Endodermal cell (in vitro differentiated cells): ENCODE data around the gene FOXK2. TPM values are rescaled to one million over a fixed set of nuclear protein-coding genes. Genes with fewer than 3 reads are reported as not detected.

Experiments used
- DNase-seq: peaks from one replicate; pipeline ENCODE4 v3.0.0-alpha.2; 2017
- H3K27ac ChIP-seq: 2 replicates; pipeline ENCODE4 v1.5.1; 2013; ENCODE audit warnings: mild to moderate bottlenecking, low read depth, low read length, moderate library complexity
- H3K27me3 ChIP-seq: 2 replicates; pipeline ENCODE4 v1.6.1; 2013; ENCODE audit warnings: mild to moderate bottlenecking, low read length, moderate library complexity; ENCODE audit not compliant: insufficient read depth, control insufficient read depth, poor library complexity, severe bottlenecking
- H3K36me3 ChIP-seq: 2 replicates; pipeline ENCODE4 v1.7.0; 2013; ENCODE audit warnings: mild to moderate bottlenecking, low read length, moderate library complexity; ENCODE audit not compliant: control insufficient read depth, insufficient read depth
- H3K4me1 ChIP-seq: one replicate; pipeline ENCODE4 v1.7.0; 2013; ENCODE audit warnings: low read length; ENCODE audit not compliant: control insufficient read depth, insufficient read depth
- H3K4me3 ChIP-seq: 2 replicates; pipeline ENCODE4 v1.5.1; 2013; ENCODE audit warnings: mild to moderate bottlenecking, low read length, moderate library complexity
- H3K9ac ChIP-seq: 2 replicates; pipeline ENCODE4 v1.6.1; 2013; ENCODE audit warnings: mild to moderate bottlenecking, low read length, moderate library complexity; ENCODE audit not compliant: poor library complexity, severe bottlenecking; ENCODE audit errors: extremely low read depth
- H3K9me3 ChIP-seq: 2 replicates; pipeline ENCODE4 v1.6.1; 2013; ENCODE audit warnings: mild to moderate bottlenecking, low read length, moderate library complexity; ENCODE audit not compliant: control insufficient read depth
- H3K27ac Mint-ChIP-seq: 2 replicates; pipeline ENCODE4 v1.8.0; 2020; ENCODE audit warnings: mixed read lengths
- H3K27me3 Mint-ChIP-seq: 2 replicates; pipeline ENCODE4 v1.8.0; 2021; ENCODE audit warnings: mild to moderate bottlenecking, mixed read lengths; ENCODE audit not compliant: insufficient read depth
- H3K36me3 Mint-ChIP-seq: 2 replicates; pipeline ENCODE4 v1.8.0; 2020; ENCODE audit warnings: low read depth, mixed read lengths
- H3K4me1 Mint-ChIP-seq: 2 replicates; pipeline ENCODE4 v1.8.0; 2020; ENCODE audit warnings: mixed read lengths
- H3K4me3 Mint-ChIP-seq: 2 replicates; pipeline ENCODE4 v1.8.0; 2020; ENCODE audit warnings: mild to moderate bottlenecking, moderate library complexity, mixed read lengths
- H3K9me3 Mint-ChIP-seq: 2 replicates; pipeline ENCODE4 v1.8.0; 2020; ENCODE audit warnings: mild to moderate bottlenecking, mixed read lengths
- WGBS, 2 experiments: methylation state at CpG; one replicate each; pipeline versions ENCODE4 v1.1.5 to v1.1.7; 2013; ENCODE audit warnings: missing lambda C conversion rate in 2 of 2, mixed read lengths in 1 of 2; ENCODE audit not compliant: insufficient coverage in 1 of 2, insufficient read length in 1 of 2; 5-methylcytosine and 5-hydroxymethylcytosine counted together
- total RNA-seq, 2 donors: library from RNA; stranded (reverse); fragmentation: NEBNext Ultra II Directional in 1 of 2; extraction: Animal tissue kit (Norgen Biotek cat#: 25700) in 1 of 2; gene quantifications; 2 replicates in 1 of 2; 3 replicates in 1 of 2; pipeline ENCODE4 v1.2.1, GENCODE V29; 2021
- TF ChIP-seq, protein P1 (sequence below): fragments of 200-600 bp; sonication (generic); conservative IDR thresholded peaks from 2 replicates; pipeline ENCODE4 v1.5.0; 2021; ENCODE audit warnings: antibody characterized with exemption, mild to moderate bottlenecking

FOXK2 gene
- total RNA-seq, 2 donors from 2014 or later, result 67.2 to 68.1 TPM

DNA sequence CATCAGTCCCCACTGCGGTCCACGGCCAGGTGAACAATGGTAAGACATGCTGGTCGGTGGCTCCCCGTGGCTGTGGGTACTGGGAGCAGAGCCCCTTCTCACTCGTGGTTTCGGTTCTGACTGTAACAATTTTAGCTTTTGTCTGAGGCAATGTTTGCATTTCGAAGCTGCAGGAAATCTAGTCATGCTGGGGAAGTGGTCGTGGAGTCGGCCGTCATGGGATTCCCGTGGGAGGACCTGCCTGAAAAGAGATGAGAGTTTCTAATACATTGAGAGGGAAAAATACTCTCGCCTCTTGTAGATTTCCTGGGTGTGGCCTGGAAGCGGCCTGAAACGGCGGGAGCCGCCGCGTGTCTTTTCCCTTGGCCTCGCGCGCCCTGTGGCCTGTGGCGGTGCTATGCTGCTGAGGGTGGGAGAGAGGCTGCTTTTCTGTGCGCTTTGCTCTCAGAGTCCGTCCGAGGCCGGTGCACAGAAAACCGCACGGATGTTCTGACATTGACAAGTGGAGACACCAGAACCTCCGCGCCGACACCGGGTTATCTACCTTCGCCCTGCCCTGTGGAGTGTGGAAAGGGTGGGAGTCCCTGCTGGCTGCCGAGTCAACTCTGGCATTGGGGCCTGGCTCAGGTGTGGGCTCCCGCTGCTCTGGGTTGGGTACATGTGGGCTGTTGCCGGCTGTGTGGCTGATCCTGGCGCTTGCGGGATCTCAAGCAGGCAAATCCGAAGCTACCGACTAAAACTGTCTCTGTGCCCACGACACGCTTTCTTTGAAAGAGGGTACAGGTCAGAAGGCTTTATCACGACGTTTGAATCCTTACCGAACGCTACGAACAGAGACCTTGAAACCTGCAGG is 67.9 kb downstream of the FOXK2 start:
- Mint-ChIP-seq H3K4me3 (no peak overlapping the region), H3K36me3 (peaks cover 66% of the 10 kb centered on the region), H3K27me3 (no peaks in the 10 kb centered on the region), H3K27ac (peak overlapping the region; percentile 35), H3K4me1 (no peaks in the 10 kb centered on the region), H3K9me3 (no peaks in the 10 kb centered on the region)
- 95 to 96% methylated on average over 39 to 44 of the region's 47 CpGs for WGBS, 2 experiments
- H3K36me3 ChIP-seq, result peaks cover 58% of the 10 kb centered on the region
- no peaks in the 10 kb centered on the region for H3K4me1 ChIP-seq
- H3K27me3 ChIP-seq, result no peaks in the 10 kb centered on the region
- H3K4me3 ChIP-seq, result no peak overlapping the region
- H3K9me3 ChIP-seq, result no peaks in the 10 kb centered on the region
- no peak overlapping the region for H3K9ac ChIP-seq
- H3K27ac ChIP-seq, result no peak overlapping the region
- no peak for DNase-seq
- TF ChIP-seq, protein P1, sequence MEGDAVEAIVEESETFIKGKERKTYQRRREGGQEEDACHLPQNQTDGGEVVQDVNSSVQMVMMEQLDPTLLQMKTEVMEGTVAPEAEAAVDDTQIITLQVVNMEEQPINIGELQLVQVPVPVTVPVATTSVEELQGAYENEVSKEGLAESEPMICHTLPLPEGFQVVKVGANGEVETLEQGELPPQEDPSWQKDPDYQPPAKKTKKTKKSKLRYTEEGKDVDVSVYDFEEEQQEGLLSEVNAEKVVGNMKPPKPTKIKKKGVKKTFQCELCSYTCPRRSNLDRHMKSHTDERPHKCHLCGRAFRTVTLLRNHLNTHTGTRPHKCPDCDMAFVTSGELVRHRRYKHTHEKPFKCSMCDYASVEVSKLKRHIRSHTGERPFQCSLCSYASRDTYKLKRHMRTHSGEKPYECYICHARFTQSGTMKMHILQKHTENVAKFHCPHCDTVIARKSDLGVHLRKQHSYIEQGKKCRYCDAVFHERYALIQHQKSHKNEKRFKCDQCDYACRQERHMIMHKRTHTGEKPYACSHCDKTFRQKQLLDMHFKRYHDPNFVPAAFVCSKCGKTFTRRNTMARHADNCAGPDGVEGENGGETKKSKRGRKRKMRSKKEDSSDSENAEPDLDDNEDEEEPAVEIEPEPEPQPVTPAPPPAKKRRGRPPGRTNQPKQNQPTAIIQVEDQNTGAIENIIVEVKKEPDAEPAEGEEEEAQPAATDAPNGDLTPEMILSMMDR, result no peak

DNA sequence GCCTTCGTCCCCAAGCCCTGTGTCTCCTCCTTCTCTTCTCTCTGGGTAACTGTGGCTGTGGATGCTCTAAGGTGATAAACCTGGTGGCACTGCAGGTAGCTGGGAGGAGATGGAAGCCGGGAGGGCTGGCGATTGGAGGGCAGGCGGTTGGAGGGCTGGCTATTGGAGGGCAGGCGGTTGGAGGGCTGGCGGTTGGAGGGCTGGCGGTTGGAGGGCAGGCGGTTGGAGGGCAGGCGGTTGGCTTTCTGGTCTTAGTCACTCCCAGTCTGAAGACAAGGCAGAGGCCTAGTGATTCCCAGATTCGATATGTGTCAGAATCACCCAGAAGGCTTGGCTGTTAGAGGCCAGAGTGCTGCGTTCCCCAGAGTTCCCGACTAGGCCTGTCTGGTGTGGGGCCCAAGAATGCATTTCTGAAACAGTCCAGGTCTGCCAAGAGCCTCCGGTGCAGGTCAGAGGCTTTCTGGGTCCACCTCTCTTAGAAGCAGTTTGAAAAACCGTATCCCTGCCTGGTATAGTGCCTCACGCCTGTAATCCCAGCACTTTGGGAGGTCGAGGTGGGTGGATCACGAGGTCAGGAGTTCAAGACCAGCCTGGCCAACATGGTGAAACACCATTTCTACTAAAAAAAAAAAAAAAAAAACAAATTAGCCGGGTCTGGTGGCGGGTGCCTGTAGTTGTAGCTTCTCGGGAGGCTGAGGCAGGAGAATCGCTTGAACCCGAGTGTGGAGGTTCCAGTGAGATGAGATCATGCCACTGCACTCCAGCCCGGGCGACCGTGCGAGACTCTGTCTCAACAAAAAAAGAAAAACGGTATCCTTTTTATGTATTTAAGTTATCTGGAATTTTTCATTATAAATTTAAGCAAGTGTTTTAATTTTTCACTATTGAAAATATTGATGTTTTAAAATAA is 69.0 kb downstream of the FOXK2 start:
- Mint-ChIP-seq H3K27ac (no peak overlapping the region), H3K9me3 (no peaks in the 10 kb centered on the region), H3K4me1 (no peaks in the 10 kb centered on the region), H3K4me3 (no peak overlapping the region), H3K27me3 (no peaks in the 10 kb centered on the region), H3K36me3 (peaks cover 64% of the 10 kb centered on the region)
- H3K9me3 ChIP-seq, result no peaks in the 10 kb centered on the region
- H3K9ac ChIP-seq, result no peak overlapping the region
- H3K36me3 ChIP-seq, result peaks cover 48% of the 10 kb centered on the region
- no peaks in the 10 kb centered on the region for H3K4me1 ChIP-seq
- WGBS, 2 experiments, result 94 to 99% methylated on average over 14 to 25 of the region's 27 CpGs
- DNase-seq, result peak; percentile 60
- H3K27ac ChIP-seq, result no peak overlapping the region
- H3K27me3 ChIP-seq, result no peaks in the 10 kb centered on the region
- H3K4me3 ChIP-seq, result no peak overlapping the region
- TF ChIP-seq, protein P1, result no peak

DNA sequence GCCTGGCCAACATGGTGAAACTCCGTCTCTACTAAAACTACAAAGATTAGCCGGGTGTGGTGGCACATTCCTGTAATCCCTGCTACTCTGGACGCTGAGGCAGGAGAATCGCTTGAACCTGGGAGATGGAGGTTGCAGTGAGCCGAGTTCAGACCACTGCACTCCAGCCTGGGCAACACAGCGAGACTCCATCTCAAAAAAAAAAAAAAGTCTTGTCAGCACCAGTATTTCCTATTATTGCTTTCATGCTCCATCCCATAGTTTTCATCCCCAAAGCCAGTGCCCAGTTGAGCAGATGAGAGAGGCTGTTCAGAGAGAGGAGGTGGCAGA is 70.3 kb downstream of the FOXK2 start:
- H3K36me3 Mint-ChIP-seq, result peaks cover 57% of the 10 kb centered on the region
- H3K4me3 Mint-ChIP-seq, result no peak overlapping the region
- H3K9me3 Mint-ChIP-seq, result no peaks in the 10 kb centered on the region
- DNase-seq, result no peak
- Histone ChIP-seq H3K27ac (no peak overlapping the region), H3K4me1 (no peaks in the 10 kb centered on the region), H3K36me3 (peaks cover 40% of the 10 kb centered on the region), H3K27me3 (no peaks in the 10 kb centered on the region), H3K9ac (no peak overlapping the region), H3K9me3 (no peaks in the 10 kb centered on the region), H3K4me3 (no peak overlapping the region)
- WGBS, 2 experiments, result 88 to 96% methylated on average over 6 of the region's 6 CpGs
- no peak overlapping the region for H3K27ac Mint-ChIP-seq
- no peaks in the 10 kb centered on the region for H3K4me1 Mint-ChIP-seq
- no peaks in the 10 kb centered on the region for H3K27me3 Mint-ChIP-seq
- TF ChIP-seq, protein P1, result no peak
